AG09309 (cell line): ENCODE data around the gene PLA2G2A.

Experiments used
- DNase-seq: peaks from one replicate; pipeline ENCODE4 v3.0.0-alpha.2; 2010; ENCODE audit warnings: low read depth
- H3K4me3 ChIP-seq: 2 replicates; pipeline ENCODE4 v1.5.1; 2011; ENCODE audit warnings: mild to moderate bottlenecking, low read depth, low read length, moderate library complexity; ENCODE audit not compliant: control insufficient read depth
- TF ChIP-seq, protein P1 (sequence below): IDR thresholded peaks from 2 replicates; pipeline ENCODE4 v1.5.1; 2011; ENCODE audit warnings: mild to moderate bottlenecking, low read depth, low read length, inconsistent platforms; ENCODE audit not compliant: insufficient read depth, control insufficient read depth; ENCODE audit errors: missing control alignments

PLA2G2A gene

DNA sequence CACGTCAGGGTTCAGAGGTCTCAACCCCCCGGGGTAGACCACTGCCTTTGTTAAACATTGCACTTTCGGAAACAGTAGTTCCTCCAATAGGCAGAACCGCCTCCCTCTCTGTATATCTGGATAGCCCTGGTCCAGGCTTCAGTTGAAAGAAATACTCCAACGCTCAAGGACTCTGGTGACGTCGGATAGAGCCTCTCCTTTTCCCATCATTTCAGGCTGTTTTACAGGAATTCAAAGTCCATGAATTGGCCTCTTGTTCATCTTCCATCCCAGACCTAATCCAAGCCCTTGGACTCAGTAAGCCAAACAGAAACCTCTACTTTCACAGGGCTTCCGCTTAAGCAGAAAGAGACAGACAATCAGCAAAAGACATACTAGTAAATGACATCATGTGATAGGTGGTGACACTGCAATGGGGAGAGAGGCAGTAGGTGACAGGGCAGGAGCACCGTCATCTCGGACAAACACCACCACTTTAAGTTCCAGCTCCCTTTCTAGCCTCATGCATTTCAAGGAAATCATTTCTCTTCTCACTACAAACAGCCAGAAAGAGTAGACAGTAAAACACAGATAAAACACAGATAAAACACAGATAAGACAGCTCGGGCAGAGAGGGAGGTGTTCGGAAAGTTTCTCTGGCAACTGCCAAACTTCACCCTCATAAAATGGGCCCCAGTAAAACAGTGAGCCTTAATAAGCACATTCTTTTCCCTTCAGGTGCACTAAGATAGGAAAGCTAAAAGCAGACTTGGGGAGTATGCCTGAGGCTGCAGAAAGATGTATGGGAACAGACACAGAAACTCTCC lies 2.3 kb upstream of the PLA2G2A start:
- no peak overlapping the region for H3K4me3 ChIP-seq
- TF ChIP-seq, protein P1, sequence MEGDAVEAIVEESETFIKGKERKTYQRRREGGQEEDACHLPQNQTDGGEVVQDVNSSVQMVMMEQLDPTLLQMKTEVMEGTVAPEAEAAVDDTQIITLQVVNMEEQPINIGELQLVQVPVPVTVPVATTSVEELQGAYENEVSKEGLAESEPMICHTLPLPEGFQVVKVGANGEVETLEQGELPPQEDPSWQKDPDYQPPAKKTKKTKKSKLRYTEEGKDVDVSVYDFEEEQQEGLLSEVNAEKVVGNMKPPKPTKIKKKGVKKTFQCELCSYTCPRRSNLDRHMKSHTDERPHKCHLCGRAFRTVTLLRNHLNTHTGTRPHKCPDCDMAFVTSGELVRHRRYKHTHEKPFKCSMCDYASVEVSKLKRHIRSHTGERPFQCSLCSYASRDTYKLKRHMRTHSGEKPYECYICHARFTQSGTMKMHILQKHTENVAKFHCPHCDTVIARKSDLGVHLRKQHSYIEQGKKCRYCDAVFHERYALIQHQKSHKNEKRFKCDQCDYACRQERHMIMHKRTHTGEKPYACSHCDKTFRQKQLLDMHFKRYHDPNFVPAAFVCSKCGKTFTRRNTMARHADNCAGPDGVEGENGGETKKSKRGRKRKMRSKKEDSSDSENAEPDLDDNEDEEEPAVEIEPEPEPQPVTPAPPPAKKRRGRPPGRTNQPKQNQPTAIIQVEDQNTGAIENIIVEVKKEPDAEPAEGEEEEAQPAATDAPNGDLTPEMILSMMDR = no peak
- DNase-seq = no peak

DNA sequence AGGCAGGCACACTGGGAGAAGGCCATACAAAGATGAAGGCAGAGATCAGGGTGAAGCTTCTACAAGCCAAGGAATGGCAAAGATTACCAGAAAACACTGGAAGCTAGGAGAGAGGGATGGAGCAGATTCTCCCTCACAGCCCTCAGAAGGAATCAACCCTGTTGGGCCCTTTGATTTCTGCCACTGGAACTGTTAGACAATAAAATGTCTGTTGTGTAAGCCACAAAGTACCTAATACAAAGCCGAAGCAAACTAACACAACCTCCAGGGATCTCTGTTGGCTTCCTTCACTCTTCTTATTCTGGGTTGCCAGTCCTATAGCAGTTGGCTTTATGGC lies 1.7 kb upstream of the PLA2G2A start:
- no peak for DNase-seq
- TF ChIP-seq, protein P1 = no peak

DNA sequence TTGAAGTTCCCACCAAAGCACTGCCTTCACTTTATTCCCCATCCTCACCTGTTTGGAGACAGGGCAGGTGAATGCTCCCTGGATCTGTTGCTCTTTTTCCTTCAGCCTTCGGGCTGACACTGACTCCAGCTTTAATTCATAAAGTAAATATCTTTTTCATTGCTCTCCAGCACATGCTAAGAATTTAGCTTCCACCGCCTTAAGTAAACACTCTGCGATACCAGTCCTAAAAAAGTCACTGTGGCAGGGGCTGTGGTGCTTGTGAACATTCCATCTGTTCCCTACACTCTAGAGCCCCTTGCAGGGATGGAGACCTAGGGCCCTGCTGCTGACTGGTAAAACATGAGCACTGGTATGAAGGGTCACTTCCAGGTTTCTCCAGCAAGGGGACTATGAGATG lies 896 bp upstream of the PLA2G2A start:
- TF ChIP-seq, protein P1 = no peak
- no peak overlapping the region for H3K4me3 ChIP-seq
- no peak for DNase-seq

More for the DNA sequence above, 1.7 kb upstream of the PLA2G2A start:
- H3K4me3 ChIP-seq = no peak overlapping the region

- no peak for DNase-seq
- TF ChIP-seq, protein P1 = no peak
- H3K4me3 ChIP-seq = no peak overlapping the region
Observed at GRCh38 chr1:19978143-19978542, 1.3 kb downstream of the PLA2G2A start.

DNA sequence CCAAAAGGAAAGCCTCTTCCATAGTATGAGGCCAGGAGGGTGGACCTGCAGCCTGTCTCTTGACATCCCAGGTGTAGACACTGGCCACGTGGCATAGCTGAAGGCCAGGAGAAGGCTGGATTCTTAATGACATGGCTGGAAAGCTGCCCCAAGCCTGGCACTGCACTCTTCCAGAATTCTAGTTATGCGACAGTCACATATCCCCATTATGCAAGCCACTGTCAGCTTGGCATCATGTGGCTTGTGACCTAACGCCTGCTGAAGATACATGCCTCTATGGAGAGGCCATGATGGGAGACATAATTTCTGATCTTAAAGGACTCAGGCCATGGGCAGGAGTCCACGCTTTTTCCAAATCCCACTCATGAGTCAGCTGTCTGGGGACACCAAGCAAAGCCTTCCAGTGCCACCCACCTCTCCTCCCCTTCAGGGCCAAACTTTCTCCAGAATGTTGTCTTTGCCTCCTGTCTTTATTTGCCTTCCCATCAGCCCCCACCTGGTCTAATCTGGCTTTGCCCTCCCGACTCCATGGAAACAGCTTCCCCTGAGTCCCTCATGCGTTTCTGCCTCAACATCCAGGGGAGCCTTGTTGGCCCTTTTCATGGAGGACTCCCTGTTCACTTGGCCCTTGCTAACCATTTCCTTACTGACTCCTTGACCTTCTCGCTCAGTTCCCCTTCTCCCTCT lies 3.0 kb downstream of the PLA2G2A start:
- DNase-seq = no peak
- TF ChIP-seq, protein P1 = no peak
- H3K4me3 ChIP-seq = no peak overlapping the region

DNA sequence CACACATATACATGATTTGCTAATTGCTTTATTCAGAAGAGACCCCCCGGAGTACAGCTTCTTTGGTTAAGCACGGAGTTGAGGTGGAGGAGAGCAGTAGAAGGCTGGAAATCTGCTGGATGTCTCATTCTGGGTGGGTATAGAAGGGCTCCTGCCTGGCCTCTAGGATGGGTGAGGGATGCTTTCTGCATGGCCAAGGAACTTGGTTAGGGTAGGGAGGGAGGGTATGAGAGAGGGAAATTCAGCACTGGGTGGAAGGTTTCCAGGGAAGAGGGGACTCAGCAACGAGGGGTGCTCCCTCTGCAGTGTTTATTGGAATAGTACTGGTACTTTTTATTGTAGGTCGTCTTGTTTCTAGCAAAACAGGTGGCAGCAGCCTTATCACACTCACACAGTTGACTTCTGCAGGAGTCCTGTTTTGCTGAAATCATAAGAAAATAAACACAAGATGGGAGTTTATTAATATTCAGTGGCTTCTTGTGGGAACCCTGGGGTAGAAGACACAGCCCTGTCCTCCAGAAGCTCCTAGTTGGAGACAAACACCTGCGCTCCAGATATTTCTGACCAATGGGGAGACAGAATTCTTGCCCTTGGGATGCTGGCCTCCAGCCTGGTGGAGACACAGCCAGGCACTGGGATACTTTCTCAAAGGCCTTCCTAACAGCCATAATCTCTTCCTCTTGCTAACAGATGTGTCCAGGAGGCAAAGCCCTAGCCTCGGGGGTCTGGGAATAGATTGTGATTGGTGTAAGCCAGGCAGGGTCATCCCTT lies 3.8 kb downstream of the PLA2G2A start:
- TF ChIP-seq, protein P1 = no peak
- DNase-seq = no peak
- H3K4me3 ChIP-seq = no peak overlapping the region
